H9 (cell line): ENCODE data around the gene KDM2B. TPM values are rescaled to one million over a fixed set of nuclear protein-coding genes. Genes with fewer than 3 reads are reported as not detected.

Experiments
- DNase-seq: peaks from one replicate; pipeline ENCODE4 v3.0.0-alpha.2; 2017
- H2AFZ ChIP-seq: one replicate; pipeline ENCODE4 v1.6.1; 2013; ENCODE audit warnings: mild to moderate bottlenecking, low read length, control low read depth, moderate library complexity
- H2AK5ac ChIP-seq: 2 replicates; pipeline ENCODE4 v1.6.1; 2013; ENCODE audit warnings: low read length, control low read depth, mixed read lengths; ENCODE audit not compliant: insufficient read length
- H2BK120ac ChIP-seq: one replicate; pipeline ENCODE4 v1.6.1; 2013; ENCODE audit warnings: low read depth, mild to moderate bottlenecking, low read length, control low read depth, inconsistent platforms; ENCODE audit not compliant: poor library complexity, severe bottlenecking
- H2BK12ac ChIP-seq: 2 replicates; pipeline ENCODE4 v1.6.1; 2013; ENCODE audit warnings: low read length, control low read depth, mixed read lengths, low read depth; ENCODE audit not compliant: insufficient read length
- H2BK15ac ChIP-seq: 2 replicates; pipeline ENCODE4 v1.6.1; 2013; ENCODE audit warnings: low read depth, low read length, control low read depth
- H2BK20ac ChIP-seq: one replicate; pipeline ENCODE4 v1.6.1; 2013; ENCODE audit warnings: low read depth, mild to moderate bottlenecking, low read length, control low read depth, inconsistent platforms; ENCODE audit not compliant: poor library complexity, severe bottlenecking
- H2BK5ac ChIP-seq: 2 replicates; pipeline ENCODE4 v1.6.1; 2013; ENCODE audit warnings: low read length, control low read depth, mixed read lengths; ENCODE audit not compliant: insufficient read length
- H3K14ac ChIP-seq: 2 replicates; pipeline ENCODE4 v1.6.1; 2013; ENCODE audit warnings: low read length, control low read depth; ENCODE audit not compliant: insufficient read depth
- H3K18ac ChIP-seq: 2 replicates; pipeline ENCODE4 v1.6.1; 2013; ENCODE audit warnings: low read depth, mild to moderate bottlenecking, mixed read lengths, low read length, control low read depth; ENCODE audit not compliant: insufficient read length
- H3K23ac ChIP-seq: 2 replicates; pipeline ENCODE4 v1.6.1; 2013; ENCODE audit warnings: low read length, control low read depth, mixed read lengths, low read depth; ENCODE audit not compliant: insufficient read length
- H3K23me2 ChIP-seq: 2 replicates; pipeline ENCODE4 v1.6.1; 2013; ENCODE audit warnings: low read depth, mild to moderate bottlenecking, mixed read lengths, low read length, control low read depth; ENCODE audit not compliant: insufficient read length, poor library complexity, severe bottlenecking
- H3K27ac ChIP-seq: 2 replicates; pipeline ENCODE4 v1.5.1; 2013; ENCODE audit warnings: low read length, control low read depth, mixed read lengths, low read depth; ENCODE audit not compliant: insufficient read length
- H3K27me3 ChIP-seq: 2 replicates; pipeline ENCODE4 v1.6.1; 2013; ENCODE audit warnings: low read length, control low read depth, inconsistent platforms; ENCODE audit not compliant: insufficient read depth
- H3K4ac ChIP-seq: 2 replicates; pipeline ENCODE4 v1.6.1; 2013; ENCODE audit warnings: low read depth, mild to moderate bottlenecking, control low read depth, inconsistent platforms, low read length, moderate library complexity
- H3K4me1 ChIP-seq: 2 replicates; pipeline ENCODE4 v1.6.1; 2013; ENCODE audit warnings: low read length, control low read depth, inconsistent platforms; ENCODE audit not compliant: insufficient read depth
- H3K4me2 ChIP-seq: 2 replicates; pipeline ENCODE4 v1.6.1; 2013; ENCODE audit warnings: low read length, control low read depth, mixed read lengths; ENCODE audit not compliant: insufficient read length, insufficient read depth
- H3K56ac ChIP-seq: 2 replicates; pipeline ENCODE4 v1.6.1; 2013; ENCODE audit warnings: low read depth, mild to moderate bottlenecking, mixed read lengths, low read length, control low read depth; ENCODE audit not compliant: insufficient read length
- H3K79me1 ChIP-seq: 2 replicates; pipeline ENCODE4 v1.6.1; 2013; ENCODE audit warnings: low read depth, mild to moderate bottlenecking, moderate library complexity, low read length, control low read depth, inconsistent platforms; ENCODE audit not compliant: insufficient read depth, poor library complexity, severe bottlenecking
- H3K79me2 ChIP-seq: 2 replicates; pipeline ENCODE4 v1.6.1; 2013; ENCODE audit warnings: low read length, control low read depth, inconsistent platforms; ENCODE audit not compliant: insufficient read depth
- H3K9ac ChIP-seq: 2 replicates; pipeline ENCODE4 v1.6.1; 2013; ENCODE audit warnings: low read length, control low read depth, mixed read lengths; ENCODE audit not compliant: insufficient read length; ENCODE audit errors: extremely low read depth
- H3K9me3 ChIP-seq: one replicate; pipeline ENCODE4 v1.6.1; 2013; ENCODE audit warnings: low read depth, low read length, inconsistent platforms; ENCODE audit not compliant: control insufficient read depth
- H3T11ph ChIP-seq: one replicate; pipeline ENCODE4 v1.6.1; 2013; ENCODE audit warnings: mild to moderate bottlenecking, low read length, control low read depth, inconsistent platforms
- H4K20me1 ChIP-seq: one replicate; pipeline ENCODE4 v1.6.1; 2013; ENCODE audit not compliant: control insufficient read depth, insufficient read length, insufficient read depth
- H4K5ac ChIP-seq: 2 replicates; pipeline ENCODE4 v1.6.1; 2013; ENCODE audit warnings: low read depth, mild to moderate bottlenecking, mixed read lengths, low read length, control low read depth; ENCODE audit not compliant: insufficient read length
- H4K8ac ChIP-seq: replicated peaks from 2 replicates; pipeline ENCODE4 v1.6.1; 2013; ENCODE audit warnings: low read length, control low read depth, mixed read lengths, low read depth; ENCODE audit not compliant: insufficient read length
- H4K91ac ChIP-seq: 2 replicates; pipeline ENCODE4 v1.6.1; 2013; ENCODE audit warnings: low read depth, mild to moderate bottlenecking, moderate library complexity, mixed read lengths, low read length, control low read depth; ENCODE audit not compliant: insufficient read length
- H3K27ac Mint-ChIP-seq, 3 experiments: 2 replicates in 2 of 3; 3 replicates in 1 of 3; pipeline ENCODE4 v1.8.0; 2020 to 2021; ENCODE audit warnings: mixed read lengths in 3 of 3, mild to moderate bottlenecking in 1 of 3, moderate library complexity in 1 of 3
- H3K27me3 Mint-ChIP-seq: 2 replicates; pipeline ENCODE4 v1.8.0; 2021; ENCODE audit warnings: low read depth, mild to moderate bottlenecking, moderate library complexity, mixed read lengths
- H3K36me3 Mint-ChIP-seq, 3 experiments: 2 replicates in 2 of 3; 3 replicates in 1 of 3; pipeline ENCODE4 v1.8.0; 2020 to 2021; ENCODE audit warnings: low read depth in 3 of 3, mixed read lengths in 3 of 3; ENCODE audit not compliant: insufficient read depth in 1 of 3
- H3K4me1 Mint-ChIP-seq, 2 experiments: 2 replicates each; pipeline ENCODE4 v1.8.0; 2020; ENCODE audit warnings: mixed read lengths in 2 of 2
- H3K4me3 Mint-ChIP-seq, 2 experiments: 2 replicates in 1 of 2; 3 replicates in 1 of 2; pipeline ENCODE4 v1.8.0; 2020 to 2021; ENCODE audit warnings: mild to moderate bottlenecking in 2 of 2, mixed read lengths in 2 of 2, moderate library complexity in 1 of 2
- H3K9me3 Mint-ChIP-seq, 2 experiments: 2 replicates in 1 of 2; 3 replicates in 1 of 2; pipeline ENCODE4 v1.8.0; 2020; ENCODE audit warnings: mild to moderate bottlenecking in 2 of 2, mixed read lengths in 2 of 2, moderate library complexity in 1 of 2
- CTCF ChIP-seq: fragments of 200-600 bp; sonication (generic); conservative IDR thresholded peaks from 3 replicates; pipeline ENCODE4 v1.8.0; 2021; ENCODE audit warnings: antibody characterized with exemption, mild to moderate bottlenecking
- WGBS: extraction: QIAGEN DNeasy Blood & Tissue Kit; methylation state at CpG from one replicate; pipeline ENCODE4 v1.1.7; 2013; ENCODE audit warnings: missing lambda C conversion rate, low lambda C conversion rate, mixed read lengths; ENCODE audit not compliant: insufficient read length; ENCODE audit errors: extremely low coverage; 5-methylcytosine and 5-hydroxymethylcytosine counted together
- total RNA-seq: library from RNA; stranded (reverse); gene quantifications from 2 replicates; pipeline ENCODE4 v1.2.1, GENCODE V29; 2021

KDM2B gene
- total RNA-seq, 1 experiment from 2014 or later: 143 TPM

- Histone ChIP-seq H3K9me3 (no peaks in the 10 kb centered on the region), H3T11ph (no peak overlapping the region), H3K27ac (no peak overlapping the region), H3K79me2 (peaks cover 3% of the 10 kb centered on the region; the same call in 1 of the 2 replicates), H3K4ac (no peak overlapping the region), H4K5ac (no peak overlapping the region), H3K79me1 (peaks cover 10% of the 10 kb centered on the region), H3K56ac (no peak overlapping the region), H3K23ac (no peak overlapping the region), H4K8ac (no peak overlapping the region), H3K4me2 (no peak overlapping the region), H4K20me1 (peaks cover 3% of the 10 kb centered on the region), H2AK5ac (no peak overlapping the region), H3K23me2 (no peaks in the 10 kb centered on the region), H3K9ac (no peak overlapping the region), H2BK5ac (no peak overlapping the region), H3K14ac (no peak overlapping the region), H2AFZ (no peak overlapping the region), H2BK15ac (no peak overlapping the region), H4K91ac (no peak overlapping the region), H2BK12ac (no peak overlapping the region), H3K18ac (no peak overlapping the region), H3K27me3 (no peaks in the 10 kb centered on the region), H2BK120ac (no peak overlapping the region), H2BK20ac (no peak overlapping the region), H3K4me1 (peaks cover 5% of the 10 kb centered on the region; the same call in 1 of the 2 replicates)
- H3K27me3 Mint-ChIP-seq: no peaks in the 10 kb centered on the region
- peaks cover 35 to 46% of the 10 kb centered on the region in 2 experiments for H3K4me1 Mint-ChIP-seq
- peaks cover 29 to 61% (median 54%) of the 10 kb centered on the region in 3 experiments for H3K36me3 Mint-ChIP-seq
- DNase-seq: no peak
- TF ChIP-seq CTCF: no peak
- WGBS: no CpG with 5 or more reads among the region's 1 CpG
- no peaks in the 10 kb centered on the region; a peak in 1 of 5 replicates for H3K9me3 Mint-ChIP-seq
- H3K27ac Mint-ChIP-seq: peak overlapping the region in 1 of 3 experiments; percentile 3; a peak in 3 of 7 replicates
- no peak overlapping the region; a peak in 1 of 5 replicates for H3K4me3 Mint-ChIP-seq
These were observed 49.5 kb downstream of the KDM2B start for GRCh38 chr12:121531356-121531750.
